ENCODE measurements around the gene MAN1C1. TPM values are rescaled to one million over a fixed set of nuclear protein-coding genes. Genes with fewer than 3 reads are reported as not detected.
A peak's percentile ranks its signal among the peaks of the same experiment; 100 is the strongest.

The MAN1C1 gene
- total and polyA plus RNA-seq, 9 of the 15 experiments (the other 6 are each of a cell fraction or from before 2014, with no cell fraction given), result 0.04 to 0.44 (median 0.10) TPM; not detected in 3

DNA sequence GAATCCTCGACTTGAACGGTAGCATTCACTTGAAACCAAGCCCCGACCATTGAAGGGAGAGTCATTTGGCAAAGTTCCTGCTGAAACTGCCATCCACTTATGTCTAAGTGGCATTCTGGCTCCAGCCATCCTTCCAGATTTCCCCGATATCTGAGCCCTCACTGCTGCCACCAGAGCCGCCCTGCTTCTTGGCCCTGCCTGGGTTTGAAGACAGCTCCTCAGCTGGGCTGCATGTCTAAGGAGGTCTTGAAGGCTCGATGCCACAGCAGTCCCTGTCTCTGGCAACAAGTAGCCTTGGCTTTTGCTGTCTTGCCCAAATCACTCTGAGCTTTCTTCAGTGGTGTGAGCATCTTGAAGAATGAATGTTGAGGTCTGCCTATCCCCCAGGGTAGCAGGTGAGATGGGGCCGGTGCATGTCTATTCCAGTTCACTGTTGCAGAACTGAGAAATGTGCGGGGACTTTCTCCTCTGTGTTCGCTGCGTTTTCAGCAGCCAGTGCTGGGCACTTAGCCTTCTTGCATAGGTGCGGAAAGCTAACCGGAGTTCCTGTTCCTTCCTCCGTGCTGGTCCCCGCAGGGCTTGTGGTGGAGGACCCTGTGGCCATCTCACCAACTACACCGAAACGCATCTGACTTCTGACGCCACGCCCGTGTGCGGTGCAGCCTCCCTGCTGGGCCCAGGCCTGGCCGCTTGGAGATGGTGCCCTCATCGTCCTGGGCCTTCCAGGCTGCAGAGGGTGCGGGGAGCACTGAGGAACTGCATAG is 29.2 kb downstream of the MAN1C1 start:
- Histone ChIP-seq H3K4me3 (no peak overlapping the region), H3K79me2 (ENCODE audit: control insufficient read depth, insufficient read depth, low read length) (no peaks in the 10 kb centered on the region), H3K36me3 (ENCODE audit: control insufficient read depth, insufficient read depth, low read length) (no peaks in the 10 kb centered on the region), H3K9me1 (ENCODE audit: control insufficient read depth, insufficient read depth, low read length) (no peaks in the 10 kb centered on the region), H3K27me3 (ENCODE audit: control insufficient read depth in 2 of 2, insufficient read depth in 2 of 2, low read length in 2 of 2) (peaks cover 56 to 80% of the 10 kb centered on the region in 2 experiments), H3K27ac (ENCODE audit: extremely low read depth, low read depth, low read length) (no peak overlapping the region), H3K9me3 (replicated peaks; ENCODE audit: control insufficient read depth, insufficient read depth, low read depth, low read length) (no peaks in the 10 kb centered on the region), H3K4me2 (ENCODE audit: insufficient read depth, low read length) (no peak overlapping the region), H2AFZ (ENCODE audit: low read depth, low read length) (no peak overlapping the region), H3K9ac (ENCODE audit: insufficient read depth in 1 of 2, low read depth in 2 of 2, low read length in 2 of 2) (no peak overlapping the region), H4K20me1 (replicated peaks; ENCODE audit: control insufficient read depth, insufficient read depth, low read length) (no peaks in the 10 kb centered on the region; the same call in 1 of the 2 replicates), H3K4me1 (replicated peaks in 1 of 2; ENCODE audit: control insufficient read depth in 2 of 2, insufficient read depth in 2 of 2, low read length in 2 of 2) (0 out of 5 replicates have a peak, but pooled peaks cover 0 to 2% of the 10 kb centered on the region in 2 experiments)
- DNase-seq (ENCODE audit: extremely low read depth in 1 of 4, low spot score in 3 of 4) (no peak), ATAC-seq (no peak), FAIRE-seq (no peak)
- 2% methylated on average over 23 of the region's 23 CpGs for WGBS (ENCODE audit: insufficient coverage, low coverage, missing lambda C conversion rate)
- ChIA-PET CTCF (ENCODE audit: low intra/inter-chr PET ratio) (no interaction called here), POLR2A (interaction anchor here (0.5 to 1.5 kb wide), 3 partner anchors 13 to 401 kb away, joined by 3 to 4 read pairs (median 4); no protein-coding TSS in a partner anchor)
- BruUV-seq (replicated peaks), result no TSS peak
- TF ChIP-seq SMAD2 (IDR thresholded peaks at IDR 0.05; ENCODE audit: low read depth, low read length), result no peak
- 0 out of 2 replicates have a peak, but pooled peaks have one; percentile 45 for TF ChIP-seq EZH2 (IDR thresholded peaks at IDR 0.05; ENCODE audit: borderline replicate concordance, low read depth, low read length)
- no peak for TF ChIP-seq PREB (CRISPR knock-in tag; IDR thresholded peaks at IDR 0.05)
- TF ChIP-seq, protein P1, sequence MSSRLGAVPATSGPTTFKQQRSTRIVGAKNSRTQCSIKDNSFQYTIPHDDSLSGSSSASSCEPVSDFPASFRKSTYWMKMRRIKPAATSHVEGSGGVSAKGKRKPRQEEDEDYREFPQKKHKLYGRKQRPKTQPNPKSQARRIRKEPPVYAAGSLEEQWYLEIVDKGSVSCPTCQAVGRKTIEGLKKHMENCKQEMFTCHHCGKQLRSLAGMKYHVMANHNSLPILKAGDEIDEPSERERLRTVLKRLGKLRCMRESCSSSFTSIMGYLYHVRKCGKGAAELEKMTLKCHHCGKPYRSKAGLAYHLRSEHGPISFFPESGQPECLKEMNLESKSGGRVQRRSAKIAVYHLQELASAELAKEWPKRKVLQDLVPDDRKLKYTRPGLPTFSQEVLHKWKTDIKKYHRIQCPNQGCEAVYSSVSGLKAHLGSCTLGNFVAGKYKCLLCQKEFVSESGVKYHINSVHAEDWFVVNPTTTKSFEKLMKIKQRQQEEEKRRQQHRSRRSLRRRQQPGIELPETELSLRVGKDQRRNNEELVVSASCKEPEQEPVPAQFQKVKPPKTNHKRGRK (tag; IDR thresholded peaks at IDR 0.05), result no peak
- no peak for TF ChIP-seq ATF3 (IDR thresholded peaks at IDR 0.05)
- no peak for TF ChIP-seq ATF3 (CRISPR knock-in tag; conservative IDR thresholded peaks at IDR 0.05)
- intact Hi-C loops (cut with micrococcal nuclease), result no loop called here
- in situ Hi-C loops (cut with MboI), result no loop called here
